OCI-LY7 (cell line): ENCODE results near the gene TAF11L14. TPM values are rescaled to one million over a fixed set of nuclear protein-coding genes. Genes with fewer than 3 reads are reported as not detected.

Experiments
- BruUV-seq: library from RNA; stranded (reverse); fragments of 400-500 nt; replicated peaks from 2 replicates; lab custom pipeline; 2021; lab: Mats Ljungman, UMichigan
- CTCF ChIA-PET: fragments of 300-600 bp; sonication (Branson Sonifier 250); formaldehyde crosslinking; loops from one replicate; lab custom pipeline; 2022; ENCODE audit warnings: antibody characterized with exemption; ENCODE audit not compliant: unreplicated experiment; lab: Charles Lee
- POLR2A ChIA-PET: fragments of 300-600 bp; sonication (Branson Sonifier 250); formaldehyde crosslinking; loops from one replicate; lab custom pipeline; 2022; ENCODE audit warnings: antibody characterized with exemption; lab: Charles Lee
- DNase-seq: peaks from one replicate; pipeline ENCODE4 v3.0.0-alpha.2; 2015; ENCODE audit warnings: low spot score
- H2AFZ ChIP-seq: fragments of 200-600 bp; sonication (generic), shearing (Covaris generic); 2 replicates; pipeline ENCODE4 v1.6.1; 2014; ENCODE audit warnings: mild to moderate bottlenecking, antibody characterized with exemption, low read length, moderate library complexity
- H3K27ac ChIP-seq: fragments of 200-600 bp; sonication (generic); 2 replicates; pipeline ENCODE4 v1.5.1; 2014; ENCODE audit warnings: mixed run types, low read depth, mild to moderate bottlenecking, moderate library complexity, low read length, inconsistent platforms; ENCODE audit not compliant: poor library complexity, severe bottlenecking
- H3K36me3 ChIP-seq: fragments of 200-600 bp; sonication (generic); 2 replicates; pipeline ENCODE4 v1.6.1; 2014; ENCODE audit warnings: mild to moderate bottlenecking, antibody characterized with exemption, low read length, moderate library complexity, mixed read lengths; ENCODE audit not compliant: insufficient read depth
- H3K4me1 ChIP-seq: fragments of 200-600 bp; sonication (generic); 2 replicates; pipeline ENCODE4 v1.5.1; 2014; ENCODE audit warnings: mild to moderate bottlenecking, low read length; ENCODE audit not compliant: insufficient read depth, poor library complexity, severe bottlenecking
- H3K4me2 ChIP-seq: fragments of 200-600 bp; sonication (generic); 2 replicates; pipeline ENCODE4 v1.6.1; 2014; ENCODE audit warnings: mild to moderate bottlenecking, low read length
- H3K4me3 ChIP-seq: fragments of 200-600 bp; sonication (generic); 2 replicates; pipeline ENCODE4 v1.5.1; 2014; ENCODE audit warnings: mild to moderate bottlenecking, low read depth, low read length; ENCODE audit not compliant: poor library complexity, severe bottlenecking
- H3K79me2 ChIP-seq: fragments of 200-600 bp; sonication (generic); 2 replicates; pipeline ENCODE4 v1.6.1; 2016; ENCODE audit warnings: low read depth, mild to moderate bottlenecking, low read length, moderate library complexity, mixed read lengths; ENCODE audit not compliant: insufficient read depth
- H3K9me2 ChIP-seq: fragments of 200-600 bp; sonication (generic); 2 replicates; pipeline ENCODE4 v1.6.1; 2016; ENCODE audit warnings: mild to moderate bottlenecking, low read length, mixed read lengths; ENCODE audit not compliant: insufficient read depth
- H3K9me3 ChIP-seq: fragments of 200-600 bp; sonication (generic); 2 replicates; pipeline ENCODE4 v1.6.1; 2014; ENCODE audit warnings: mild to moderate bottlenecking, mixed run types, low read length, mixed read lengths
- H4K20me1 ChIP-seq: fragments of 200-600 bp; sonication (generic); 2 replicates; pipeline ENCODE4 v1.6.1; 2014; ENCODE audit warnings: mild to moderate bottlenecking, antibody characterized with exemption, low read length, moderate library complexity, mixed read lengths; ENCODE audit not compliant: insufficient read depth
- EZH2phosphoT487 ChIP-seq: fragments of 200-600 bp; sonication (generic); IDR thresholded peaks from 2 replicates; pipeline ENCODE4 v1.6.1; 2018; ENCODE audit warnings: low read depth, borderline replicate concordance, mild to moderate bottlenecking, mixed run types, antibody characterized with exemption, low read length, moderate library complexity, mixed read lengths
- intact Hi-C: fragments of 100-400 bp; cut with micrococcal nuclease; formaldehyde crosslinking; loops from one replicate; pipeline ENCODE4 v1.10.0; 2022; ENCODE audit not compliant: unreplicated experiment
- total RNA-seq, 2 experiments: library from RNA; depleted of rRNA in 1 of 2; stranded (reverse); fragments of >200 nt in 1 of 2; shearing (Covaris generic) in 1 of 2; gene quantifications; 2 replicates each; pipeline ENCODE4 v1.2.3, GENCODE V29; 2014 to 2022
- TF ChIP-seq, protein P1 (sequence below): fragments of 200-600 bp; sonication (generic); conservative IDR thresholded peaks from 2 replicates; pipeline ENCODE4 v1.5.1; 2014; ENCODE audit warnings: mild to moderate bottlenecking, antibody characterized with exemption, low read length, moderate library complexity, mixed read lengths

The TAF11L14 gene
- total RNA-seq, 2 experiments from 2014 or later = not detected

DNA sequence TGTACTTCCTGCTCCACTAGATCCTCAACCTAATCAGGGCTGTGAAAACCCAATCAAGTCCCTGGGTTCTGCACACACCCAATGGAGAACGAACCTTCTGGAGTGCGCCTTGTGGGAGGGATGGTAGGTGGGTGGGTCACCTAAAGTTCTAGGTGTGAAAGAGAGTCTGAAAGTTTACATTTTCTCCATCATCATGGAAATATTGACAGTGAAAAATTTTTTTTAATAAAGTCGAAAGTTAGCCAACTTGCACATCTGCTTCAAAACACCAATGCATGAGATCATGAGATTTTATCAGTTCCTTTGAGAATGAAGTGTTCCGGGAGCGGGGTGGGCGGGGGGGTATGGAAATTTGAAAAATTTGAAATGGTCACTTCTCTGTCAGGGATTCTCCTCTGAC, 21.7 kb downstream of the TAF11L14 start:
- no peak for DNase-seq
- BruUV-seq = no TSS peak
- no peak overlapping the region for H3K4me2 ChIP-seq
- no peak for TF ChIP-seq EZH2phosphoT487
- TF ChIP-seq, protein P1, sequence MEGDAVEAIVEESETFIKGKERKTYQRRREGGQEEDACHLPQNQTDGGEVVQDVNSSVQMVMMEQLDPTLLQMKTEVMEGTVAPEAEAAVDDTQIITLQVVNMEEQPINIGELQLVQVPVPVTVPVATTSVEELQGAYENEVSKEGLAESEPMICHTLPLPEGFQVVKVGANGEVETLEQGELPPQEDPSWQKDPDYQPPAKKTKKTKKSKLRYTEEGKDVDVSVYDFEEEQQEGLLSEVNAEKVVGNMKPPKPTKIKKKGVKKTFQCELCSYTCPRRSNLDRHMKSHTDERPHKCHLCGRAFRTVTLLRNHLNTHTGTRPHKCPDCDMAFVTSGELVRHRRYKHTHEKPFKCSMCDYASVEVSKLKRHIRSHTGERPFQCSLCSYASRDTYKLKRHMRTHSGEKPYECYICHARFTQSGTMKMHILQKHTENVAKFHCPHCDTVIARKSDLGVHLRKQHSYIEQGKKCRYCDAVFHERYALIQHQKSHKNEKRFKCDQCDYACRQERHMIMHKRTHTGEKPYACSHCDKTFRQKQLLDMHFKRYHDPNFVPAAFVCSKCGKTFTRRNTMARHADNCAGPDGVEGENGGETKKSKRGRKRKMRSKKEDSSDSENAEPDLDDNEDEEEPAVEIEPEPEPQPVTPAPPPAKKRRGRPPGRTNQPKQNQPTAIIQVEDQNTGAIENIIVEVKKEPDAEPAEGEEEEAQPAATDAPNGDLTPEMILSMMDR = no peak
- no peaks in the 10 kb centered on the region for H3K4me1 ChIP-seq
- no peak overlapping the region for H3K27ac ChIP-seq
- no peak overlapping the region for H3K4me3 ChIP-seq
- H4K20me1 ChIP-seq = no peaks in the 10 kb centered on the region
- H3K9me3 ChIP-seq = no peaks in the 10 kb centered on the region
- no peaks in the 10 kb centered on the region for H3K9me2 ChIP-seq
- no peak overlapping the region for H2AFZ ChIP-seq
- ChIA-PET CTCF (no interaction called here), POLR2A (no interaction called here)
- no peaks in the 10 kb centered on the region for H3K79me2 ChIP-seq
- no peaks in the 10 kb centered on the region for H3K36me3 ChIP-seq
- intact Hi-C loops = no loop called here

DNA sequence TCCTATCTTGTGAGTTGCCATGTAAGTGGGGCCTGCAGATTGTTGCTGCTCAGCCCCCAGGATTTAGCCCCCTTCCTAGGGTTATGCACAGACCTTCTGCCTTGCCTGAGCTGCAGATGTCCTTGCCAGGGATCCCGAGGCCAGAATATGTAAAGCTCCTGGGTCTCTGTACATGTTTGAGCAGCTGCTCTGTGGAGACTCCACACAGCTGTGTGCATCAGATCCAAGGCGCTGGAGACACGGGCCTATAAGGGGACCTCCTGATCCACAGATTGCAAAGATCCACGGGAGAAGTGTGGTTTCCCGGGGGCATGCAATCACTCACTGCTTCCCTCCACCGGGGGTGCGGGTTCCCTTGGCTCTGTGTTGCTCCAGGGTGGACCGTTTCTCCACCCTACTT, 28.9 kb downstream of the TAF11L14 start:
- intact Hi-C loops = no loop called here
- Histone ChIP-seq H3K9me3 (0 out of 2 replicates have a peak, but pooled peaks cover 4% of the 10 kb centered on the region), H2AFZ (no peak overlapping the region), H3K27ac (no peak overlapping the region), H3K4me3 (no peak overlapping the region), H3K4me1 (peaks cover 22% of the 10 kb centered on the region), H3K4me2 (no peak overlapping the region), H4K20me1 (no peaks in the 10 kb centered on the region), H3K9me2 (no peaks in the 10 kb centered on the region), H3K36me3 (no peaks in the 10 kb centered on the region), H3K79me2 (no peaks in the 10 kb centered on the region)
- TF ChIP-seq, protein P1 = no peak
- no peak for TF ChIP-seq EZH2phosphoT487
- DNase-seq = no peak
- no TSS peak for BruUV-seq
- ChIA-PET CTCF (no interaction called here), POLR2A (no interaction called here)

DNA sequence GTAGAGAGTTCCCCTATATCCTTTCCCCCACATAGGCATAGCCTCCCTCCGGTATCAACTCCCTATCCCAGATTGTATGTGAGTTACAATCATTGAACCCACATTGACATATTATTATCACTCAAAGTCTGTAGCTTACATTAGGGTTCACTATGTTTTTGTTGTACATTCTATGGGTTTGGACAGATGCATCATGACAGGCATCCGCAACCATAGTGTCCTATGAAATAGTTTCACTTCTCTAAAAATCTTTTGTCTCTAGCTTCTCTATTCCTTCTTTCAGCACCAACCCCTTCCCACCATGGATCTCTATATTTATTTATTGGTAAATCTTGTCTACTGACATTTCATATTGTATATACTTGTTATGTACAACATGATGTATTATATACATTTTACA, 31.6 kb downstream of the TAF11L14 start:
- H3K4me3 ChIP-seq = no peak overlapping the region
- H3K27ac ChIP-seq = no peak overlapping the region
- DNase-seq = peak; percentile 42
- peak overlapping the region; percentile 22; the same call in 1 of the 2 replicates for H3K4me2 ChIP-seq
- CTCF ChIA-PET = no interaction called here
- peaks cover 22% of the 10 kb centered on the region for H3K4me1 ChIP-seq
- TF ChIP-seq EZH2phosphoT487 = no peak
- TF ChIP-seq, protein P1 = no peak
- no peak overlapping the region for H2AFZ ChIP-seq
- no peaks in the 10 kb centered on the region for H4K20me1 ChIP-seq
- intact Hi-C loops = no loop called here
- no peaks in the 10 kb centered on the region for H3K79me2 ChIP-seq
- POLR2A ChIA-PET = interaction anchor here (1.1 kb wide), 1 partner anchor 9 kb away, joined by 3 read pairs; no protein-coding TSS in a partner anchor
- H3K9me2 ChIP-seq = no peaks in the 10 kb centered on the region
- no peaks in the 10 kb centered on the region for H3K36me3 ChIP-seq
- 0 out of 2 replicates have a peak, but pooled peaks cover 4% of the 10 kb centered on the region for H3K9me3 ChIP-seq
- no TSS peak for BruUV-seq
